Activated T-cell treated with anti-CD3 and anti-CD28 coated beads, Interleukin-2, amount 50 U/mL, for 24 hours (primary cell): ENCODE results near the gene BAG1.

Experiments used
- DNase-seq: peaks from one replicate; pipeline ENCODE4 v3.0.0-alpha.2; 2020
- H3K27ac Mint-ChIP-seq: 2 replicates; pipeline ENCODE4 v1.8.0; 2020; ENCODE audit warnings: mild to moderate bottlenecking, mixed read lengths
- H3K27me3 Mint-ChIP-seq: 2 replicates; pipeline ENCODE4 v1.8.0; 2020; ENCODE audit warnings: mixed read lengths
- H3K36me3 Mint-ChIP-seq: 2 replicates; pipeline ENCODE4 v1.8.0; 2020; ENCODE audit warnings: low read depth, mixed read lengths
- H3K4me1 Mint-ChIP-seq: 2 replicates; pipeline ENCODE4 v1.8.0; 2020; ENCODE audit warnings: low read depth, mixed read lengths
- H3K4me3 Mint-ChIP-seq: 2 replicates; pipeline ENCODE4 v1.8.0; 2020; ENCODE audit warnings: mild to moderate bottlenecking, moderate library complexity, mixed read lengths
- H3K9me3 Mint-ChIP-seq: 2 replicates; pipeline ENCODE4 v1.8.0; 2020; ENCODE audit warnings: mixed read lengths

BAG1 gene

GRCh38 chr9:33264003-33264472, 470 bp downstream of the BAG1 start:
- peaks cover 87% of the 10 kb centered on the region for H3K36me3 Mint-ChIP-seq
- H3K9me3 Mint-ChIP-seq: no peaks in the 10 kb centered on the region
- peak overlapping the region; percentile 91 for H3K4me3 Mint-ChIP-seq
- no peak for DNase-seq
- H3K27ac Mint-ChIP-seq: peak overlapping the region; percentile 93
- H3K27me3 Mint-ChIP-seq: no peaks in the 10 kb centered on the region
- peaks cover 67% of the 10 kb centered on the region for H3K4me1 Mint-ChIP-seq

GRCh38 chr9:33263131-33264002, 1.1 kb downstream of the BAG1 start:
- H3K9me3 Mint-ChIP-seq: no peaks in the 10 kb centered on the region
- DNase-seq: no peak
- no peaks in the 10 kb centered on the region for H3K27me3 Mint-ChIP-seq
- peak overlapping the region; percentile 93 for H3K27ac Mint-ChIP-seq
- H3K4me3 Mint-ChIP-seq: peak overlapping the region; percentile 91
- peaks cover 68% of the 10 kb centered on the region for H3K4me1 Mint-ChIP-seq
- peaks cover 88% of the 10 kb centered on the region for H3K36me3 Mint-ChIP-seq

GRCh38 chr9:33260372-33260771, 4.1 kb downstream of the BAG1 start:
- H3K4me3 Mint-ChIP-seq: no peak overlapping the region
- peaks cover 41% of the 10 kb centered on the region for H3K4me1 Mint-ChIP-seq
- H3K36me3 Mint-ChIP-seq: peaks cover 91% of the 10 kb centered on the region
- peak overlapping the region; percentile 47 for H3K27ac Mint-ChIP-seq
- no peaks in the 10 kb centered on the region for H3K27me3 Mint-ChIP-seq
- no peak for DNase-seq
- no peaks in the 10 kb centered on the region for H3K9me3 Mint-ChIP-seq

- no peak for DNase-seq
- no peaks in the 10 kb centered on the region for H3K27me3 Mint-ChIP-seq
- H3K9me3 Mint-ChIP-seq: no peaks in the 10 kb centered on the region
- H3K27ac Mint-ChIP-seq: no peak overlapping the region
- peaks cover 96% of the 10 kb centered on the region for H3K36me3 Mint-ChIP-seq
- peaks cover 27% of the 10 kb centered on the region for H3K4me1 Mint-ChIP-seq
- no peak overlapping the region for H3K4me3 Mint-ChIP-seq
These were observed 7.2 kb downstream of the BAG1 start for GRCh38 chr9:33257276-33257675.

- Mint-ChIP-seq H3K36me3 (peaks cover 91% of the 10 kb centered on the region), H3K27me3 (no peaks in the 10 kb centered on the region), H3K27ac (no peak overlapping the region), H3K9me3 (no peaks in the 10 kb centered on the region), H3K4me3 (no peak overlapping the region), H3K4me1 (peaks cover 21% of the 10 kb centered on the region)
- DNase-seq: no peak
These were observed 8.3 kb downstream of the BAG1 start for GRCh38 chr9:33256236-33256635.

- Mint-ChIP-seq H3K9me3 (no peaks in the 10 kb centered on the region), H3K4me1 (peaks cover 14% of the 10 kb centered on the region), H3K36me3 (peaks cover 91% of the 10 kb centered on the region), H3K27me3 (no peaks in the 10 kb centered on the region), H3K4me3 (no peak overlapping the region), H3K27ac (no peak overlapping the region)
- DNase-seq: no peak
These were observed 9.0 kb downstream of the BAG1 start for GRCh38 chr9:33255471-33255870.

GRCh38 chr9:33255014-33255413, 9.5 kb downstream of the BAG1 start:
- DNase-seq: no peak
- Mint-ChIP-seq H3K4me1 (peaks cover 10% of the 10 kb centered on the region), H3K27ac (no peak overlapping the region), H3K4me3 (no peak overlapping the region), H3K9me3 (no peaks in the 10 kb centered on the region), H3K27me3 (no peaks in the 10 kb centered on the region), H3K36me3 (peaks cover 91% of the 10 kb centered on the region)

- H3K4me3 Mint-ChIP-seq: no peak overlapping the region
- no peaks in the 10 kb centered on the region for H3K9me3 Mint-ChIP-seq
- H3K4me1 Mint-ChIP-seq: peaks cover 4% of the 10 kb centered on the region
- no peak for DNase-seq
- H3K27me3 Mint-ChIP-seq: no peaks in the 10 kb centered on the region
- no peak overlapping the region for H3K27ac Mint-ChIP-seq
- peaks cover 90% of the 10 kb centered on the region for H3K36me3 Mint-ChIP-seq
These were observed 10.3 kb downstream of the BAG1 start for GRCh38 chr9:33254211-33254610.

GRCh38 chr9:33250458-33250995, 14.0 kb downstream of the BAG1 start:
- Mint-ChIP-seq H3K4me3 (no peak overlapping the region), H3K27ac (peak overlapping the region; percentile 63), H3K27me3 (no peaks in the 10 kb centered on the region), H3K4me1 (no peaks in the 10 kb centered on the region), H3K9me3 (no peaks in the 10 kb centered on the region), H3K36me3 (peaks cover 75% of the 10 kb centered on the region)
- no peak for DNase-seq

GRCh38 chr9:33249983-33250382, 14.5 kb downstream of the BAG1 start:
- peaks cover 72% of the 10 kb centered on the region for H3K36me3 Mint-ChIP-seq
- no peaks in the 10 kb centered on the region for H3K27me3 Mint-ChIP-seq
- H3K4me1 Mint-ChIP-seq: no peaks in the 10 kb centered on the region
- no peak overlapping the region for H3K4me3 Mint-ChIP-seq
- H3K9me3 Mint-ChIP-seq: no peaks in the 10 kb centered on the region
- H3K27ac Mint-ChIP-seq: no peak overlapping the region
- no peak for DNase-seq

- no peaks in the 10 kb centered on the region for H3K27me3 Mint-ChIP-seq
- peaks cover 64% of the 10 kb centered on the region for H3K36me3 Mint-ChIP-seq
- no peaks in the 10 kb centered on the region for H3K9me3 Mint-ChIP-seq
- H3K27ac Mint-ChIP-seq: no peak overlapping the region
- no peaks in the 10 kb centered on the region for H3K4me1 Mint-ChIP-seq
- H3K4me3 Mint-ChIP-seq: no peak overlapping the region
- DNase-seq: no peak
These were observed 15.3 kb downstream of the BAG1 start for GRCh38 chr9:33249087-33249658.

GRCh38 chr9:33248606-33249005, 15.9 kb downstream of the BAG1 start:
- H3K36me3 Mint-ChIP-seq: peaks cover 59% of the 10 kb centered on the region
- no peak overlapping the region for H3K27ac Mint-ChIP-seq
- no peaks in the 10 kb centered on the region for H3K9me3 Mint-ChIP-seq
- no peaks in the 10 kb centered on the region for H3K4me1 Mint-ChIP-seq
- no peak overlapping the region for H3K4me3 Mint-ChIP-seq
- H3K27me3 Mint-ChIP-seq: no peaks in the 10 kb centered on the region
- no peak for DNase-seq

- Mint-ChIP-seq H3K4me1 (no peaks in the 10 kb centered on the region), H3K4me3 (no peak overlapping the region), H3K9me3 (no peaks in the 10 kb centered on the region), H3K36me3 (peaks cover 44% of the 10 kb centered on the region), H3K27me3 (no peaks in the 10 kb centered on the region), H3K27ac (no peak overlapping the region)
- no peak for DNase-seq
These were observed 18.1 kb downstream of the BAG1 start for GRCh38 chr9:33246269-33246860.

GRCh38 chr9:33245341-33245740, 19.2 kb downstream of the BAG1 start:
- no peak overlapping the region for H3K27ac Mint-ChIP-seq
- H3K9me3 Mint-ChIP-seq: no peaks in the 10 kb centered on the region
- no peaks in the 10 kb centered on the region for H3K4me1 Mint-ChIP-seq
- no peak overlapping the region for H3K4me3 Mint-ChIP-seq
- no peak for DNase-seq
- H3K27me3 Mint-ChIP-seq: no peaks in the 10 kb centered on the region
- peaks cover 34% of the 10 kb centered on the region for H3K36me3 Mint-ChIP-seq
